ENCODE measurements around the gene LRRC7.

LRRC7 gene

GRCh38 chr1:70048336-70049094 is 480.8 kb downstream of the LRRC7 start:
- DNase-seq, result no peak

- DNase-seq, result no peak
Observed at GRCh38 chr1:70051926-70052325, 484.2 kb downstream of the LRRC7 start.

- no peak for DNase-seq
Observed at GRCh38 chr1:70057500-70057899, 489.8 kb downstream of the LRRC7 start.

- DNase-seq, result no peak
Observed at GRCh38 chr1:70061231-70061630, 493.5 kb downstream of the LRRC7 start.

GRCh38 chr1:70063861-70064260 is 496.1 kb downstream of the LRRC7 start:
- DNase-seq, result no peak

GRCh38 chr1:70066711-70067110 is 499.0 kb downstream of the LRRC7 start:
- no peak for DNase-seq

- DNase-seq, result peak; percentile 3
Observed at GRCh38 chr1:70071601-70072000, 503.9 kb downstream of the LRRC7 start.

GRCh38 chr1:70072231-70072751 is 504.6 kb downstream of the LRRC7 start:
- no peak for DNase-seq

- no peak for DNase-seq
Observed at GRCh38 chr1:70075761-70076160, 508.0 kb downstream of the LRRC7 start.

GRCh38 chr1:70077066-70077465 is 509.3 kb downstream of the LRRC7 start:
- no peak for DNase-seq

GRCh38 chr1:70079546-70079945 is 511.8 kb downstream of the LRRC7 start:
- no peak for DNase-seq

GRCh38 chr1:70083519-70083918 is 515.8 kb downstream of the LRRC7 start:
- DNase-seq, result no peak

GRCh38 chr1:70084314-70084915 is 516.7 kb downstream of the LRRC7 start:
- no peak for DNase-seq

GRCh38 chr1:70085521-70085920 is 517.8 kb downstream of the LRRC7 start:
- no peak for DNase-seq

- no peak for DNase-seq
Observed at GRCh38 chr1:70086897-70087296, 519.2 kb downstream of the LRRC7 start.

- no peak for DNase-seq
Observed at GRCh38 chr1:70090141-70090540, 522.4 kb downstream of the LRRC7 start.

- no peak for DNase-seq
Observed at GRCh38 chr1:70090875-70091274, 523.2 kb downstream of the LRRC7 start.

- no peak for DNase-seq
Observed at GRCh38 chr1:70091811-70092210, 524.1 kb downstream of the LRRC7 start.

GRCh38 chr1:70092526-70092925 is 524.8 kb downstream of the LRRC7 start:
- DNase-seq, result no peak

GRCh38 chr1:70093250-70093975 is 525.7 kb downstream of the LRRC7 start:
- no peak for DNase-seq

- no peak for DNase-seq
Observed at GRCh38 chr1:70101231-70101630, 533.5 kb downstream of the LRRC7 start.

GRCh38 chr1:70101774-70102173 is 534.1 kb downstream of the LRRC7 start:
- DNase-seq, result no peak

- DNase-seq, result no peak
Observed at GRCh38 chr1:70103770-70104169, 536.0 kb downstream of the LRRC7 start.

- DNase-seq, result no peak
Observed at GRCh38 chr1:70109241-70109640, 541.5 kb downstream of the LRRC7 start.
